Psoas muscle (tissue), 8 donors: Measurements from ENCODE around the gene STK40. TPM values are rescaled to one million over a fixed set of nuclear protein-coding genes. Genes with fewer than 3 reads are reported as not detected.
A peak's percentile ranks its signal among the peaks of the same experiment; 100 is the strongest.

ENCODE experiments used
- ATAC-seq, 4 donors: fragments of 200-7000 bp; cut with Tn5 transposase; one replicate each; pipeline ENCODE4 v1.9.1; 2020; ENCODE audit warnings: moderate library complexity in 3 of 4, mild to moderate bottlenecking in 2 of 4
- DNase-seq, 2 donors: peaks; one replicate each; pipeline ENCODE4 v3.0.0-alpha.2; 2020
- H3K27ac ChIP-seq: fragments of 200-600 bp; one replicate; pipeline ENCODE4 v1.8.0; 2022
- H3K27me3 ChIP-seq, 3 donors: fragments of 200-600 bp in 1 of 3; one replicate each; pipeline versions ENCODE4 v1.6.1 to v1.8.0; 2013 to 2022; ENCODE audit warnings: low read length in 2 of 3, mild to moderate bottlenecking in 2 of 3, moderate library complexity in 1 of 3; ENCODE audit not compliant: insufficient read depth in 3 of 3
- H3K36me3 ChIP-seq, 2 donors: fragments of 200-600 bp in 1 of 2; one replicate each; pipeline versions ENCODE4 v1.6.1 to v1.8.0; 2013 to 2022; ENCODE audit warnings: low read depth in 1 of 2, mild to moderate bottlenecking in 1 of 2, moderate library complexity in 1 of 2; ENCODE audit not compliant: insufficient read depth in 1 of 2
- H3K4me1 ChIP-seq: fragments of 200-600 bp; one replicate; pipeline ENCODE4 v1.8.0; 2022
- H3K4me3 ChIP-seq: fragments of 200-600 bp; one replicate; pipeline ENCODE4 v1.8.0; 2022; ENCODE audit warnings: mild to moderate bottlenecking
- H3K9me3 ChIP-seq: fragments of 200-600 bp; one replicate; pipeline ENCODE4 v1.8.0; 2022
- WGBS, 3 donors: extraction: QIAGEN DNeasy Blood & Tissue Kit; methylation state at CpG; one replicate each; pipeline versions ENCODE4 v1.1.6 to v1.1.7; 2013; 5-methylcytosine and 5-hydroxymethylcytosine counted together
- intact Hi-C, 2 donors: fragments of 100-400 bp; cut with DNase I; formaldehyde crosslinking; loops; one replicate each; pipeline versions ENCODE4 v1.11.0 to v1.14.2; 2022
- polyA plus RNA-seq, 3 donors: library from polyadenylated mRNA; stranded (reverse); fragments of 200-250 nt; gene quantifications; one replicate each; pipeline ENCODE4 v1.2.3, GENCODE V29; 2013
- total RNA-seq, 4 donors: library from RNA; stranded (reverse); fragmentation: NEBNext Ultra II Directional in 2 of 4; extraction: Animal tissue kit (Norgen Biotek cat#: 25700) in 2 of 4; gene quantifications; one replicate each; pipeline versions ENCODE4 v1.2.1 to v1.2.4, GENCODE V29; 2021 to 2023
- TF ChIP-seq, protein P1 (sequence below): fragments of 200-600 bp; IDR thresholded peaks from one replicate; pipeline ENCODE4 v1.8.0; 2022; ENCODE audit warnings: antibody characterized with exemption
- donor health status: healthy with polysubstance abuse.
- donor health status: DM: no; HTN: no; CAD: no; lungs with moderate emphysema.
- donor health status: Bipolar disorder and iron deficiency.
- donor health status: healthy.
- donor health status: DM: yes; HTN: yes; CAD: no.
- donor health status: DM: no; HTN: no; CAD: no.
- donor health status: DM: no; HTN: no; CAD: no.
- donor health status: DM: yes; HTN: yes; CAD: no.

Gene STK40
- total and polyA plus RNA-seq, 7 donors, result 84.4 to 312 (median 162) TPM

DNA sequence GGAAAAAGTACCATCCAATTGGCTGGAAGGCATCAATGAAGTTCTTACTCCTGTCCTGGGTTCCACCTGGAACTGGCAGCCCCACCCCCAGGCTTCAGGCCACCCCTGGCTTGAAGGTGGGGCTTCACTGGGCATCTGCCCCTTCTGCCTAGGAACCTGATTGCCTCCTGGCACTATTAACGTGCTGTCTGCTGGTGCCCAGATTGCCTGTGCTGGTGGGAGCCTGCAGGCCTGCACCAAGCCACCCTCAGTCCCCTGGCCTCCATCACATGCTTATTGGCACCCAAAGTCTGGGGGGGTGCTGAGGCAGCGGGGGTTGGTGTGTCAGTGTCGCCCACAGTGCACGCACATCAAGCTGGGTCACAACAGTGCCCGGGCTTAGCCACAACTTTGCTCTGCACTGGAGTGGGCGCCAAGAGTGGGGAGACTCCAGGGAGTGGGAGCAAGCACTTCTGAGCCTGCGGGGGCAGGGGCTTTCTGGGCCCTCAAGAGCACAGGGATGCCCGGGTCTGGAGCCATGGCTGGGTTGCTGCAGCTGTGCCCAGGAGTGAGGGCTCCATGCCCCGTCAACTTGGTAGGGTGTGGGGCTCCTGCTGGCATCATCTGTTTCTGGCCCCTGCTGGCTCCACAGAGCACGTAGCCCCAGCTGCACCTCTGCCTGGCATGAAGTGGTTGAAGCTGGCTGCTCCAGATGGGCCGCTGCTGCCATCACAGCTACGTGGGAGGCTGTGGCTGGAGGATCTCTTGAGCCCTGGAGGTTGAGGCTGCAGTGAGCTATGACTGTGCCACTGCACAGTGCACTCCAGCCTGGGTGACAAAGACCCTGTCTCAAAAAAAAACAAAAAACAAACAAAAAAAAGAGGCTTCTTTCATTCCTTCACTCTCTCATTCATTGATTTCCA lies 16.1 kb upstream of the STK40 start:
- 83 to 87% (median 86%) methylated on average over 12 of the region's 12 CpGs for WGBS, 3 donors
- Histone ChIP-seq H3K27ac (peak overlapping the region; percentile 58), H3K4me1 (peaks cover 4% of the 10 kb centered on the region), H3K27me3 (no peaks in the 10 kb centered on the region), H3K9me3 (no peaks in the 10 kb centered on the region), H3K4me3 (peak overlapping the region; percentile 47), H3K36me3 (no peaks in the 10 kb centered on the region)
- ATAC-seq, result no peak
- intact Hi-C loops, result no loop called here
- no peak for DNase-seq
- TF ChIP-seq, protein P1, sequence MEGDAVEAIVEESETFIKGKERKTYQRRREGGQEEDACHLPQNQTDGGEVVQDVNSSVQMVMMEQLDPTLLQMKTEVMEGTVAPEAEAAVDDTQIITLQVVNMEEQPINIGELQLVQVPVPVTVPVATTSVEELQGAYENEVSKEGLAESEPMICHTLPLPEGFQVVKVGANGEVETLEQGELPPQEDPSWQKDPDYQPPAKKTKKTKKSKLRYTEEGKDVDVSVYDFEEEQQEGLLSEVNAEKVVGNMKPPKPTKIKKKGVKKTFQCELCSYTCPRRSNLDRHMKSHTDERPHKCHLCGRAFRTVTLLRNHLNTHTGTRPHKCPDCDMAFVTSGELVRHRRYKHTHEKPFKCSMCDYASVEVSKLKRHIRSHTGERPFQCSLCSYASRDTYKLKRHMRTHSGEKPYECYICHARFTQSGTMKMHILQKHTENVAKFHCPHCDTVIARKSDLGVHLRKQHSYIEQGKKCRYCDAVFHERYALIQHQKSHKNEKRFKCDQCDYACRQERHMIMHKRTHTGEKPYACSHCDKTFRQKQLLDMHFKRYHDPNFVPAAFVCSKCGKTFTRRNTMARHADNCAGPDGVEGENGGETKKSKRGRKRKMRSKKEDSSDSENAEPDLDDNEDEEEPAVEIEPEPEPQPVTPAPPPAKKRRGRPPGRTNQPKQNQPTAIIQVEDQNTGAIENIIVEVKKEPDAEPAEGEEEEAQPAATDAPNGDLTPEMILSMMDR, result no peak

DNA sequence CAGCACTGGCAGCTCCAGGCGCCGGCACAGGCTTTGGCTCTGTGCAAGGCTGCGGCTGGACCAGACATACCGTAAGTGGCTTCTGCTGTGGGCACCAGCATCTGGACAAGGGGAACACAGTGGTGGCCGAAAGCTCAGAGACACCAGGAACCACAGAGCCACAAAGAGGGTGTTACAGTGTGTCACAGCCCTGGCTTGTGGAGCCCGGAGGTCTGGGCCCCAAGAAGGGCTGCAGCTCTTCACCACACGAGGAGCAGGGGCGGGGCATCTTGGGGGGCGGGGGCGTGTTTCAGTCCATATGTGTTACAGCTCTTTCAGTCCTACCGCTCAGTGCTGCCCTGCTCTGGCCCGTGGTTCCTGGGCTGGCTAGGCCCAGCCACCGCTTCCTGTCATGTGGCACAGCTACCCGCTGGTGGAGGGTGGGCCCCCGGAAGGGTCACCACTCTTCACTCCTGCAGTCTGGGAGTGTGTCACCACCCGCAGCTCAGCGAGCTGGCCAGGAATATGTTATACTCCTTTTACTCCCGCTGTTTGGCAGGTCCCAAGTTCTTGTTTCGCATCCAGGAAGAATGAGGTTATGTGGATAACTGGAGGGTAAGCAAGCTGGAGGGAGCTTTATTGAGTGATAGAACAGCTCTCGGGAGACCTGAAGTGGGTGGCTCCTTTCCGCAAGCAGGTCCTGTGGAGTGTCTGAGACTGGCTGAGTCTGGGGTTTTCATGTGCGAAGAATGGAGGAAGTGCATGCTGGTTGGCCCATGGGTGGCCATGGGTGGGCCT lies 15.3 kb upstream of the STK40 start:
- ATAC-seq (peak; percentile 16 to 50 (median 32)), DNase-seq (peak; percentile 83 to 85)
- Histone ChIP-seq H3K36me3 (no peaks in the 10 kb centered on the region), H3K9me3 (no peaks in the 10 kb centered on the region), H3K4me1 (peaks cover 12% of the 10 kb centered on the region), H3K27me3 (no peaks in the 10 kb centered on the region), H3K27ac (peak overlapping the region; percentile 58), H3K4me3 (peak overlapping the region; percentile 47)
- TF ChIP-seq, protein P1, result no peak
- WGBS, 3 donors, result 74 to 75% (median 74%) methylated on average over 21 to 22 of the region's 22 CpGs
- intact Hi-C loops, result no loop called here

DNA sequence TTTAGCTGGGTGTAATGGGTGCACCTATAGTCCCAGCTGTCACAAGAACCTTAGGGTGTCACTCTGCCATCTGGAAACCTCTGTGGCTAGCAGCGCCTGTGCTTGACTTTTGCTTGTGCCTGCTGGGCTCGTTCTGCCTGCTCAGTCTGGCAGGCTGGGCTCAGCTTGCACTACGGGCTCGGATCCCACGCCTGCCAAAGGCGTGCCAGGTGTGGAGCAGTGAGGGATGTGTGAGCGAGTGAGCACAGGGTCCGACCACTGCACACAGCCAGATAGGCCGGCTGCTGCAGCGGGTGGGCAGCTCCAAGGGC lies 14.7 kb upstream of the STK40 start:
- TF ChIP-seq, protein P1, result no peak
- DNase-seq (no peak), ATAC-seq (no peak)
- Histone ChIP-seq H3K4me1 (peaks cover 12% of the 10 kb centered on the region), H3K9me3 (no peaks in the 10 kb centered on the region), H3K4me3 (no peak overlapping the region), H3K27ac (peak overlapping the region; percentile 58), H3K27me3 (no peaks in the 10 kb centered on the region), H3K36me3 (no peaks in the 10 kb centered on the region)
- WGBS, 3 donors, result 81 to 89% (median 85%) methylated on average over 10 of the region's 10 CpGs
- intact Hi-C loops, result no loop called here

DNA sequence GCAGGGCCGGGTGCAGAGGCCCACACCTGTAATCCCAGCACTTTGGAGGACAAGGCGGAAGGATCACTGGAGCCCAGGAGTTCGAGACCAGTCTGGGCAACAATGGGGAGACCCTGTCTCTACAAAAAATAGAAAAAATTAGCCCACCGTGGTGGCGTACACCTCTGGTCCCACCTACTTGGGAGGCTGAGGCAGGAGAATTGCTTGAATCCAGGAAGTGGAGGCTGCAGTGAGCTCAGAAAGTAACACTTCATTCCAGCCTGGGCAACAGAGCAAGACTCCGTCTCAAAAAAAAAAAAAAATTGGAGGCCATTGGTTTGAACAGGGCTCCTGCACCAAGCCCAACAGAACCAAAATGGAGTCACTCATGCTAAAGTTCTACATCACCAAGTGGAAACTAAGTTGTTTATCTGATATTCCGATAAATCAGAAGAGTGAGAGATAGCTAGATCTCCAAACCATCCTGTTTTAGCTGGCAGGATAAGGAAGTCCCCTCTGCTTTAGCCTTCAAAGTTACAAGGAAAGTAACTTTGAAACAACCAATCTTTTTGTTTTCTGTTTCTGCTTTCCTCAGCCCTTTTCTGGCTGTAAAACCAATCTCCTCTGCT lies 12.8 kb upstream of the STK40 start:
- Histone ChIP-seq H3K27ac (peak overlapping the region; percentile 97), H3K27me3 (no peaks in the 10 kb centered on the region), H3K4me1 (peaks cover 17% of the 10 kb centered on the region), H3K9me3 (no peaks in the 10 kb centered on the region), H3K36me3 (peaks cover 0 to 9% of the 10 kb centered on the region in 2 donors), H3K4me3 (peak overlapping the region; percentile 88)
- ATAC-seq, result no peak
- TF ChIP-seq, protein P1, result no peak
- WGBS, 3 donors, result 80 to 90% (median 81%) methylated on average over 7 of the region's 7 CpGs
- no peak for DNase-seq
- intact Hi-C loops, result no loop called here
